Mesendoderm (in vitro differentiated cells): ENCODE measurements around the gene CEBPZOS.
"Not testable (repeated sequence)": the region's sequence is repeated elsewhere in the genome, so short reads cannot be mapped to it uniquely, and the experiment has no call there.

Experiments
- DNase-seq: peaks from one replicate; pipeline ENCODE4 v3.0.0; 2013
- H2AK5ac ChIP-seq: 2 replicates; pipeline ENCODE4 v1.6.1; 2013; ENCODE audit warnings: low read length, inconsistent platforms
- H2BK120ac ChIP-seq: 2 replicates; pipeline ENCODE4 v1.6.1; 2013; ENCODE audit warnings: low read depth, mild to moderate bottlenecking, low read length, moderate library complexity, mixed read lengths
- H2BK15ac ChIP-seq: replicated peaks from 2 replicates; pipeline ENCODE4 v1.6.1; 2013; ENCODE audit warnings: low read depth, mild to moderate bottlenecking, moderate library complexity
- H2BK5ac ChIP-seq: 2 replicates; pipeline ENCODE4 v1.6.1; 2013; ENCODE audit warnings: low read length, inconsistent platforms
- H3K18ac ChIP-seq: 2 replicates; pipeline ENCODE4 v1.6.1; 2013; ENCODE audit warnings: mild to moderate bottlenecking, low read length, mixed read lengths
- H3K23ac ChIP-seq: one replicate; pipeline ENCODE4 v1.6.1; 2013; ENCODE audit warnings: low read length
- H3K27ac ChIP-seq: 2 replicates; pipeline ENCODE4 v1.5.1; 2013; ENCODE audit warnings: low read depth, mild to moderate bottlenecking, inconsistent platforms, low read length, moderate library complexity
- H3K27me3 ChIP-seq: 2 replicates; pipeline ENCODE4 v1.6.1; 2013; ENCODE audit warnings: low read length, control low read depth, mild to moderate bottlenecking, inconsistent platforms; ENCODE audit not compliant: insufficient read depth, poor library complexity
- H3K36me3 ChIP-seq: 2 replicates; pipeline ENCODE4 v1.6.1; 2013; ENCODE audit warnings: low read length, inconsistent platforms; ENCODE audit not compliant: control insufficient read depth, insufficient read depth
- H3K4ac ChIP-seq: one replicate; pipeline ENCODE4 v1.6.1; 2013; ENCODE audit warnings: low read depth, mild to moderate bottlenecking, low read length, moderate library complexity
- H3K4me1 ChIP-seq: 2 replicates; pipeline ENCODE4 v1.6.1; 2013; ENCODE audit warnings: low read depth, low read length, inconsistent platforms; ENCODE audit not compliant: control insufficient read depth
- H3K4me2 ChIP-seq: 2 replicates; pipeline ENCODE4 v1.6.1; 2013; ENCODE audit warnings: low read length
- H3K4me3 ChIP-seq: 2 replicates; pipeline ENCODE4 v1.5.1; 2013; ENCODE audit warnings: mild to moderate bottlenecking, low read length
- H3K56ac ChIP-seq: one replicate; pipeline ENCODE4 v1.6.1; 2013; ENCODE audit warnings: low read length
- H3K79me1 ChIP-seq: 2 replicates; pipeline ENCODE4 v1.6.1; 2013; ENCODE audit warnings: low read length, inconsistent platforms
- H3K79me2 ChIP-seq: 2 replicates; pipeline ENCODE4 v1.6.1; 2013; ENCODE audit warnings: mild to moderate bottlenecking, low read length; ENCODE audit not compliant: control insufficient read depth, insufficient read depth
- H3K9ac ChIP-seq: 2 replicates; pipeline ENCODE4 v1.6.1; 2013; ENCODE audit warnings: low read length, inconsistent platforms
- H4K5ac ChIP-seq: one replicate; pipeline ENCODE4 v1.6.1; 2013; ENCODE audit warnings: low read length
- H4K8ac ChIP-seq: one replicate; pipeline ENCODE4 v1.6.1; 2013; ENCODE audit warnings: low read depth, mild to moderate bottlenecking, control low read depth, low read length, moderate library complexity
- WGBS: extraction: QIAGEN DNeasy Blood & Tissue Kit; methylation state at CpG from one replicate; pipeline ENCODE4 v1.1.7; 2013; ENCODE audit warnings: low lambda C conversion rate, missing lambda C conversion rate; ENCODE audit not compliant: insufficient coverage; ENCODE audit errors: extremely low coverage; 5-methylcytosine and 5-hydroxymethylcytosine counted together

Gene CEBPZOS

DNA sequence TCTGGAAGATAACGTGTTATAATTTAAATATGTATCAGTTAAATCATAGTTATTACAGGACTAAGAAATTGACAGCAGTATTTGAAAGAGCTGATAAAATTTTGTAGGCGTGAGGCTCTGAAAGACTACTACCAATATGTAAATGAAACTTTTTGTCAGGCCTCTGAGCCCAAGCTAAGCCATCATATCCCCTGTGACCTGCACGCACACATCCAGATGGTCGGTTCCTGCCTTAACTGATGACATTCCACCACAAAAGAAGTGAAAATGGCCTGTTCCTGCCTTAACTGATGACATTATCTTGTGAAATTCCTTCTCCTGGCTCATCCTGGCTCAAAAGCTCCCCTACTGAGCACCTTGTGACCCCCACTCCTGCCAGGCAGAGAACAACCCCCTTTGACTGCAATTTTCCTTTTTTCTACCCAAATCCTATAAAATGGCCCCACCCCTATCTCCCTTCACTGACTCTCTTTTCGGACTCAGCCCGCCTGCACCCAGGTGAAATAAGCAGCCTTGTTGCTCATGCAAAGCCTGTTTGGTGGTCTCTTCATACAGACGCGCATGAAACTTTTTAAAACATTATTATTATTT lies 8.9 kb downstream of the CEBPZOS start:
- peak overlapping the region; percentile 17 for H2BK5ac ChIP-seq

DNA sequence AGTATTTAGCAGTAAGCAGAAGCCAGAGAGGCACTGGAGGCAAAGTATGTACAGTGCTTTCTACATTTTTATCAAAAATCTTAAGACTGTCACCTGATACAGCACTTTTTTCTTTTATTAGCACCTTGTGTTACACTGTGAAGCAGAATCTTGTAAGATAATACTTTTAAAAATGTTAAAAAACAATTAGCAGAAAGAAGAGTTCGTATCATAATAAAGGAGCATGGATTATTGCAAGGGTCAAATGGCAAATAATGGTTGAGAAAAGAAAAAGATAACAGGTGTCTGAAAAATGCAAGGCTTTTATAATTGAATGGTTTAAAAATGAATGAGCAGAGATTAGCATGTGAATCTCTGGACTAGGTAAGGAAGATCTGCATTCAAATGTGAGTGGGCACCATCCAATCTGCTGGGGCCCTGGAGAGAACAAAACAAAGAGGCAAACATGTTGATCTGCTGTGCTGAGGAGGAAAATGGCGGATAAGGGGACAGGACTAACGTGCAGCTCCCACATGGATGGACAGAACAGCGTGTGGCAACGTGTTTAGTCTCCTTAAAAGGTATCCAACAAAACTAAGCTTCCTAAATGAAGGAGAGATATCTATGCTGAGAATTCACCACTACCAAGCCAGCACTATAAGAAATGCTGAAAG lies 9.5 kb downstream of the CEBPZOS start:
- H4K5ac ChIP-seq = no peak overlapping the region
- H3K9ac ChIP-seq = no peak overlapping the region
- no peaks in the 10 kb centered on the region for H3K79me1 ChIP-seq
- H2BK120ac ChIP-seq = peak overlapping the region; percentile 96
- peaks cover 9% of the 10 kb centered on the region for H3K36me3 ChIP-seq
- H2BK5ac ChIP-seq = peak overlapping the region; percentile 17
- no peak overlapping the region for H3K4me2 ChIP-seq
- DNase-seq = peak; percentile 63
- H3K4me3 ChIP-seq = no peak overlapping the region
- H3K4me1 ChIP-seq = peaks cover 2% of the 10 kb centered on the region
- H3K79me2 ChIP-seq = peaks cover 15% of the 10 kb centered on the region
- no peak overlapping the region for H4K8ac ChIP-seq
- no CpG with 5 or more reads among the region's 5 CpGs for WGBS
- H3K27me3 ChIP-seq = no peaks in the 10 kb centered on the region
- H3K4ac ChIP-seq = peak overlapping the region; percentile 93
- H2AK5ac ChIP-seq = peak overlapping the region; percentile 6
- peak overlapping the region; percentile 66 for H3K56ac ChIP-seq
- H3K27ac ChIP-seq = peak overlapping the region; percentile 73
- peak overlapping the region; percentile 70 for H3K23ac ChIP-seq
- H2BK15ac ChIP-seq = no peak overlapping the region
- peak overlapping the region; percentile 78 for H3K18ac ChIP-seq

More for the DNA sequence above, 8.9 kb downstream of the CEBPZOS start:
- Histone ChIP-seq H3K27ac (peak overlapping the region; percentile 73), H2BK120ac (peak overlapping the region; percentile 92), H3K79me2 (peaks cover 15% of the 10 kb centered on the region)
- H2BK15ac ChIP-seq, H3K4me1 ChIP-seq, H3K4ac ChIP-seq, H2AK5ac ChIP-seq, H3K27me3 ChIP-seq, H4K5ac ChIP-seq, H3K23ac ChIP-seq, H3K9ac ChIP-seq, H3K4me3 ChIP-seq, H3K79me1 ChIP-seq, H3K36me3 ChIP-seq, H3K18ac ChIP-seq, H3K56ac ChIP-seq, H4K8ac ChIP-seq, H3K4me2 ChIP-seq: not testable (repeated sequence)
- WGBS = no CpG with 5 or more reads among the region's 8 CpGs
- DNase-seq = peak; percentile 91

DNA sequence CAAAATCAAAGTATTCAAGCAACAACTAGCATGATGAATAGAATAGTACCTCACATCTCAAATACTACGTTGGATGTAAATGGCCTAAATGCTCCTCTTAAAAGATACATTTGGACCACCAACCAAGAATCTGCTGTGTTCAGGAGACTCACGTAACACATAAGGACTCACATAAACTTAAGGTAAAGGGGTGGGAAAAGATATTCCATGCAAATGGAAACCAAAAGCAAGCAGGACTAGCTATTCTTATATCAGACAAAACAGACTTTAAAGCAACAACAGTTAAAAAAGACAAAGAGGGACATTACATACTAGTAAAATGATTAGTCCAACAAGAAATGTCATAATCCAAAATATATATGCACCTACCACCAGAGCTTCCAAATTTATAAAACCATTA lies 10.5 kb downstream of the CEBPZOS start:
- WGBS = no CpG with 5 or more reads among the region's 2 CpGs
- peaks cover 15% of the 10 kb centered on the region for H3K79me2 ChIP-seq

DNA sequence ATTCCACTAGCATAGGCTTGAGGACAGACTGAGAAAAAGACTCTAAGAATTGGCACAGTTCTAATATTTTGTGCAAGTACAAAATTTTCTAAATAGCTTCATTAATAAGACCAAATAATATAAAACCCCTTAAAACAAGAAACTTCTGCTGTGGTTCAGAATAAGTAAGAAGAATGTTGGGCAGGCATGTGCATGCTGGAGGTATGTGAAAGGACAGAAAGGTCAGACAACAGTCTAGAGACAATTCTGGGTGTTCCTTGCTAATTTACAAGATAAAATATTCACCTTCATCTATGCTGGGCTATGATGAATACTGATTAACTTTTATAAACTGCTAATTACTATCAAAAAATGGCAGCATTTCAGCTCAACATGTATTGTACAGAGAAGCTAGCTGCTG lies 14.9 kb downstream of the CEBPZOS start:
- no peaks in the 10 kb centered on the region for H3K27me3 ChIP-seq
- no peak overlapping the region for H3K4ac ChIP-seq
- no peak overlapping the region for H2BK5ac ChIP-seq
- no peak overlapping the region for H3K18ac ChIP-seq
- no peak overlapping the region for H3K4me2 ChIP-seq
- H3K56ac ChIP-seq = no peak overlapping the region
- no peak overlapping the region for H3K23ac ChIP-seq
- peaks cover 6% of the 10 kb centered on the region for H3K36me3 ChIP-seq
- no peaks in the 10 kb centered on the region for H3K79me1 ChIP-seq
- no peak for DNase-seq
- no peaks in the 10 kb centered on the region for H3K4me1 ChIP-seq
- no peak overlapping the region for H2BK120ac ChIP-seq
- H3K4me3 ChIP-seq = no peak overlapping the region
- no peak overlapping the region for H4K5ac ChIP-seq
- H3K27ac ChIP-seq = no peak overlapping the region
- no peak overlapping the region for H3K9ac ChIP-seq
- H2BK15ac ChIP-seq = no peak overlapping the region
- no peak overlapping the region for H4K8ac ChIP-seq
- H2AK5ac ChIP-seq = no peak overlapping the region
- peaks cover 13% of the 10 kb centered on the region for H3K79me2 ChIP-seq

More for the DNA sequence above, 10.5 kb downstream of the CEBPZOS start:
- not testable (repeated sequence) for H3K27ac ChIP-seq, H3K23ac ChIP-seq, H4K5ac ChIP-seq, H3K4me3 ChIP-seq, H3K9ac ChIP-seq, H3K56ac ChIP-seq, H3K4me2 ChIP-seq, H3K4ac ChIP-seq, H3K27me3 ChIP-seq, H3K18ac ChIP-seq, H2AK5ac ChIP-seq, H3K79me1 ChIP-seq, DNase-seq, H2BK15ac ChIP-seq, H2BK5ac ChIP-seq, H2BK120ac ChIP-seq, H4K8ac ChIP-seq, H3K4me1 ChIP-seq, H3K36me3 ChIP-seq

DNA sequence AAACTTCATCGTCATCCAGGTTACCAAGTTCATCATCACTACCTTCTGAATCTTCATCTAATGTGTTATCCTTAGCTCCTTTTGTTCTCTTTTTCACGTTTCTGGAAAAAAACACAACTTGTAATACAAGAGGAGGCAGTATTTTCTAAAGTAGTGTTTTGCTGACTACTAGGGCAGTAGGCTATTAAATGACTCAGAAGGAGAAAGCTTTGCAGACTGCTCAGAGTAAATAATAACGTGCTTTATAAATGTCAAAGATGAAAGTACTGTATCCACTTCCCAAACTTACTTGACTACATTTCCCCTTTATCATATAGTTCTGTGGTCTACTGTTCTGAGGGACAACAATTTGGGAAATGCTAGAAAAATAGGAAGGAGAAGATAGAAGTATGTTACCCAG lies 15.6 kb downstream of the CEBPZOS start:
- Histone ChIP-seq H3K9ac (no peak overlapping the region), H4K8ac (no peak overlapping the region), H3K27ac (no peak overlapping the region), H2BK120ac (no peak overlapping the region), H3K56ac (no peak overlapping the region), H3K79me1 (no peaks in the 10 kb centered on the region), H3K36me3 (peaks cover 8% of the 10 kb centered on the region), H3K79me2 (peaks cover 13% of the 10 kb centered on the region), H3K4me1 (no peaks in the 10 kb centered on the region), H3K18ac (no peak overlapping the region), H3K27me3 (no peaks in the 10 kb centered on the region), H3K4ac (no peak overlapping the region), H2BK5ac (no peak overlapping the region), H4K5ac (no peak overlapping the region), H3K4me3 (no peak overlapping the region), H3K23ac (no peak overlapping the region), H2AK5ac (no peak overlapping the region), H2BK15ac (no peak overlapping the region), H3K4me2 (no peak overlapping the region)
- no peak for DNase-seq
- no CpG with 5 or more reads among the region's 3 CpGs for WGBS

DNA sequence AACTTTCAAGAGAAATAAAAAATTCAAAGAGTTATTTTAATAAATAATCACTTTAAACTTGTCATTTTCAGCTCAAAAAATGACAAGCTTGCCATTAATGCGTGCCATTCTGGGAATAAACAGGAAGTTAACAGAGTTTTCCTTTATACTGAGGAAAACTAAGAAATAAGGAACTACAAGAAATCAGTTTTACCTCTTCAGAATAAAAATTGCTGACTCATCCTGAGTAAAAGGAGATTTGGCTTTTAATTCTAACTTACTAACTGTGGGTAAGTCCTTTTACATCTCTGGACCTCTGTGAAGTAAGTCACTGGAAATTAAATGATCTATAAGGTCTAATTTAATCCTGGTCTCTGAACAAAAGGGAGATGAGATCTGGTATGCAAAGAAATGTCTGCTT lies 19.0 kb downstream of the CEBPZOS start:
- peak overlapping the region; percentile 19 for H3K27ac ChIP-seq
- H2BK15ac ChIP-seq = no peak overlapping the region
- H2BK120ac ChIP-seq = no peak overlapping the region
- H3K4me3 ChIP-seq = no peak overlapping the region
- peaks cover 1% of the 10 kb centered on the region for H3K79me1 ChIP-seq
- H3K79me2 ChIP-seq = no peaks in the 10 kb centered on the region
- H3K23ac ChIP-seq = no peak overlapping the region
- no peak overlapping the region for H2BK5ac ChIP-seq
- no peak overlapping the region for H3K18ac ChIP-seq
- no peak overlapping the region for H2AK5ac ChIP-seq
- no peak overlapping the region for H4K5ac ChIP-seq
- no peak overlapping the region for H3K4me2 ChIP-seq
- no peak overlapping the region for H3K56ac ChIP-seq
- WGBS = no CpG with 5 or more reads among the region's 1 CpG
- H4K8ac ChIP-seq = no peak overlapping the region
- H3K27me3 ChIP-seq = no peaks in the 10 kb centered on the region
- DNase-seq = no peak
- H3K4ac ChIP-seq = no peak overlapping the region
- no peak overlapping the region for H3K9ac ChIP-seq
- no peaks in the 10 kb centered on the region for H3K4me1 ChIP-seq
- H3K36me3 ChIP-seq = peaks cover 10% of the 10 kb centered on the region
